GM23338 (cell line): Measurements from ENCODE around the gene PPP2R2D. TPM values are rescaled to one million over a fixed set of nuclear protein-coding genes. Genes with fewer than 3 reads are reported as not detected.

ENCODE experiments used
- ATAC-seq: fragments of 200-7000 bp; cut with Tn5 transposase; 3 replicates; pipeline ENCODE4 v1.9.1; 2020
- DNase-seq: peaks from one replicate; pipeline ENCODE4 v3.0.0-alpha.2; 2015; ENCODE audit warnings: low spot score
- H2AFZ ChIP-seq: fragments of 200-600 bp; sonication (generic); 2 replicates; pipeline ENCODE4 v1.8.0; 2016; ENCODE audit warnings: antibody characterized with exemption, mild to moderate bottlenecking, moderate library complexity
- H3F3A ChIP-seq: fragments of 200-600 bp; sonication (generic); replicated peaks from 2 replicates; pipeline ENCODE4 v1.8.0; 2017; ENCODE audit warnings: antibody characterized with exemption, mixed run types, low read depth
- H3K27ac ChIP-seq: fragments of 200-600 bp; sonication (generic); 2 replicates; pipeline ENCODE4 v1.6.1; 2016; ENCODE audit warnings: low read depth
- H3K27me3 ChIP-seq: fragments of 200-600 bp; sonication (generic); 2 replicates; pipeline ENCODE4 v1.8.0; 2016; ENCODE audit warnings: mild to moderate bottlenecking, mixed run types, moderate library complexity; ENCODE audit not compliant: insufficient read depth
- H3K36me3 ChIP-seq: fragments of 200-600 bp; sonication (generic); 2 replicates; pipeline ENCODE4 v1.8.0; 2016; ENCODE audit warnings: mild to moderate bottlenecking; ENCODE audit not compliant: insufficient read depth
- H3K4me1 ChIP-seq: fragments of 200-600 bp; sonication (generic); 2 replicates; pipeline ENCODE4 v1.8.0; 2016; ENCODE audit warnings: mild to moderate bottlenecking, moderate library complexity; ENCODE audit not compliant: insufficient read depth
- H3K4me2 ChIP-seq: fragments of 200-600 bp; sonication (generic); 2 replicates; pipeline ENCODE4 v1.7.1; 2017; ENCODE audit warnings: mixed run types
- H3K4me3 ChIP-seq: fragments of 200-600 bp; sonication (generic); 2 replicates; pipeline ENCODE4 v1.6.1; 2016; ENCODE audit warnings: mixed run types
- H3K79me2 ChIP-seq: fragments of 200-600 bp; sonication (generic); replicated peaks from 2 replicates; pipeline ENCODE4 v1.8.0; 2017; ENCODE audit warnings: mild to moderate bottlenecking; ENCODE audit not compliant: insufficient read depth
- H3K9me2 ChIP-seq: fragments of 200-600 bp; sonication (generic); 2 replicates; pipeline ENCODE4 v1.8.0; 2017; ENCODE audit not compliant: insufficient read depth
- H4K20me1 ChIP-seq: fragments of 200-600 bp; sonication (generic); replicated peaks from 2 replicates; pipeline ENCODE4 v1.8.0; 2017; ENCODE audit warnings: mild to moderate bottlenecking; ENCODE audit not compliant: insufficient read depth
- H3K27ac Mint-ChIP-seq: 2 replicates; pipeline ENCODE4 v1.8.0; 2020; ENCODE audit warnings: inconsistent platforms, mild to moderate bottlenecking, moderate library complexity, mixed read lengths
- H3K27me3 Mint-ChIP-seq: 3 replicates; pipeline ENCODE4 v1.8.0; 2022; ENCODE audit warnings: low read depth, mild to moderate bottlenecking, moderate library complexity, mixed read lengths, inconsistent platforms; ENCODE audit not compliant: insufficient read depth, poor library complexity
- H3K36me3 Mint-ChIP-seq: 3 replicates; pipeline ENCODE4 v1.8.0; 2021; ENCODE audit warnings: low read depth, mild to moderate bottlenecking, inconsistent platforms, moderate library complexity, mixed read lengths
- H3K4me1 Mint-ChIP-seq: 3 replicates; pipeline ENCODE4 v1.8.0; 2020; ENCODE audit warnings: mild to moderate bottlenecking, inconsistent platforms, mixed read lengths
- H3K4me3 Mint-ChIP-seq: 3 replicates; pipeline ENCODE4 v1.8.0; 2021; ENCODE audit warnings: moderate library complexity, mild to moderate bottlenecking, inconsistent platforms, mixed read lengths
- H3K9me3 Mint-ChIP-seq: 3 replicates; pipeline ENCODE4 v1.8.0; 2020; ENCODE audit warnings: moderate library complexity, mild to moderate bottlenecking, inconsistent platforms, mixed read lengths
- CREB1 ChIP-seq: fragments of 250-450 bp; sonication (Bioruptor Pico); IDR thresholded peaks from 2 replicates; pipeline ENCODE4 v1.5.0; 2020; ENCODE audit warnings: low read depth, mild to moderate bottlenecking, moderate library complexity
- CTCF ChIP-seq, 2 experiments: fragments of 200-600 bp in 1 of 2; sonication (generic) in 1 of 2; conservative IDR thresholded peaks; 2 replicates each; pipeline versions ENCODE4 v1.5.1 to v1.6.1; 2016 to 2017; ENCODE audit warnings: antibody characterized with exemption in 2 of 2, low read depth in 2 of 2, mild to moderate bottlenecking in 2 of 2, moderate library complexity in 1 of 2
- ETS1 ChIP-seq: IDR thresholded peaks from 2 replicates; pipeline ENCODE4 v1.6.1; 2016; ENCODE audit warnings: antibody characterized with exemption
- EZH2 ChIP-seq: fragments of 200-600 bp; sonication (generic); IDR thresholded peaks from one replicate; pipeline ENCODE4 v1.8.0; 2017; ENCODE audit warnings: antibody characterized with exemption, mild to moderate bottlenecking, low read depth; ENCODE audit not compliant: unreplicated experiment
- EZH2phosphoT487 ChIP-seq: fragments of 200-600 bp; sonication (generic); IDR thresholded peaks from one replicate; pipeline ENCODE4 v1.8.1; 2018; ENCODE audit warnings: antibody characterized with exemption; ENCODE audit not compliant: unreplicated experiment
- JUNB ChIP-seq: IDR thresholded peaks from one replicate; pipeline ENCODE4 v1.6.1; 2016; ENCODE audit warnings: antibody characterized with exemption; ENCODE audit not compliant: unreplicated experiment
- POLR2AphosphoS5 ChIP-seq: IDR thresholded peaks from 2 replicates; pipeline ENCODE4 v1.6.1; 2016; ENCODE audit warnings: antibody characterized with exemption, low read depth
- REST ChIP-seq: IDR thresholded peaks from one replicate; pipeline ENCODE4 v1.6.1; 2018; ENCODE audit warnings: antibody characterized with exemption; ENCODE audit not compliant: unreplicated experiment
- STAT1 ChIP-seq: IDR thresholded peaks from one replicate; pipeline ENCODE4 v1.6.1; 2016; ENCODE audit warnings: antibody characterized with exemption; ENCODE audit not compliant: unreplicated experiment
- ZNF114 ChIP-seq: fragments of 250-450 bp; sonication (Bioruptor Pico); IDR thresholded peaks from 2 replicates; pipeline ENCODE4 v1.5.0; 2020; ENCODE audit warnings: mild to moderate bottlenecking, moderate library complexity
- ZNF331 ChIP-seq: fragments of 250-450 bp; sonication (Bioruptor Pico); IDR thresholded peaks from 2 replicates; pipeline ENCODE4 v1.5.0; 2020; ENCODE audit warnings: low read depth, mild to moderate bottlenecking, moderate library complexity
- polyA plus RNA-seq: library from polyadenylated mRNA; unstranded; fragments of >200 nt; fragmentation: Nextera tagmentation; extraction: Ambion mirVana; gene quantifications from 2 replicates; pipeline ENCODE4 v1.2.1, GENCODE V29; 2016
- total RNA-seq: library from RNA; depleted of rRNA; stranded (reverse); fragments of >200 nt; shearing (Covaris generic); gene quantifications from 2 replicates; pipeline ENCODE4 v1.2.3, GENCODE V29; 2014

Gene PPP2R2D
- total and polyA plus RNA-seq, 2 experiments from 2014 or later, result 28.8 to 33.7 TPM

GRCh38 chr10:131866673-131867072 is 34.1 kb upstream of the PPP2R2D start:
- Mint-ChIP-seq H3K4me3 (no peak overlapping the region), H3K27ac (no peak overlapping the region), H3K36me3 (peaks cover 8% of the 10 kb centered on the region; the same call in 2 of the 3 replicates), H3K4me1 (no peaks in the 10 kb centered on the region), H3K9me3 (peaks cover 11% of the 10 kb centered on the region), H3K27me3 (peaks cover 8% of the 10 kb centered on the region)
- DNase-seq, result no peak
- H3K79me2 ChIP-seq, result no peaks in the 10 kb centered on the region
- ATAC-seq, result no peak
- H3K9me2 ChIP-seq, result no peaks in the 10 kb centered on the region
- H3K4me3 ChIP-seq, result no peak overlapping the region
- H3K4me1 ChIP-seq, result no peaks in the 10 kb centered on the region
- H3K27ac ChIP-seq, result no peak overlapping the region
- H3K4me2 ChIP-seq, result no peak overlapping the region
- H4K20me1 ChIP-seq, result no peaks in the 10 kb centered on the region
- no peaks in the 10 kb centered on the region for H3K27me3 ChIP-seq
- H3F3A ChIP-seq, result no peaks in the 10 kb centered on the region
- H2AFZ ChIP-seq, result no peak overlapping the region
- TF ChIP-seq ZNF331, result no peak
- no peak for TF ChIP-seq POLR2AphosphoS5
- TF ChIP-seq EZH2phosphoT487, result no peak
- TF ChIP-seq JUNB, result no peak
- no peaks in the 10 kb centered on the region for H3K36me3 ChIP-seq

GRCh38 chr10:131868436-131868835 is 32.4 kb upstream of the PPP2R2D start:
- Mint-ChIP-seq H3K4me3 (no peak overlapping the region), H3K27ac (no peak overlapping the region), H3K9me3 (peaks cover 11% of the 10 kb centered on the region), H3K36me3 (peaks cover 8% of the 10 kb centered on the region; the same call in 2 of the 3 replicates), H3K27me3 (peaks cover 6% of the 10 kb centered on the region), H3K4me1 (no peaks in the 10 kb centered on the region)
- Histone ChIP-seq H4K20me1 (no peaks in the 10 kb centered on the region), H3K27ac (no peak overlapping the region), H3K27me3 (no peaks in the 10 kb centered on the region), H3K79me2 (no peaks in the 10 kb centered on the region), H2AFZ (no peak overlapping the region), H3K9me2 (no peaks in the 10 kb centered on the region), H3K4me2 (no peak overlapping the region), H3K4me1 (no peaks in the 10 kb centered on the region), H3K36me3 (no peaks in the 10 kb centered on the region), H3K4me3 (no peak overlapping the region), H3F3A (no peaks in the 10 kb centered on the region)
- no peak for ATAC-seq
- no peak for DNase-seq
- TF ChIP-seq CREB1 (no peak), REST (no peak), STAT1 (no peak), ZNF114 (CRISPR knock-in tag) (no peak), ETS1 (no peak), JUNB (no peak), EZH2 (no peak), CTCF (conservative IDR thresholded peaks at IDR 0.05; ENCODE audit: low read depth in 2 of 2) (no peak)
